MM.1S (cell line): Measurements from ENCODE around the gene ELN.

Source experiments
- EZH2 ChIP-seq: fragments of 300-600 bp; sonication (generic); optimal IDR thresholded peaks from 2 replicates; pipeline ENCODE3; 2017; ENCODE audit warnings: low read depth, mild to moderate bottlenecking, antibody characterized with exemption, low read length, mixed read lengths
- EZH2phosphoT487 ChIP-seq: fragments of 300-600 bp; sonication (generic); IDR thresholded peaks from 2 replicates; pipeline ENCODE4 v1.6.1; 2018; ENCODE audit warnings: antibody characterized with exemption, low read length
- TF ChIP-seq, protein P1 (sequence below): fragments of 300-600 bp; sonication (generic); IDR thresholded peaks from 2 replicates; pipeline ENCODE4 v1.5.1; 2016; ENCODE audit warnings: antibody characterized with exemption, low read length, mixed read lengths

DNA sequence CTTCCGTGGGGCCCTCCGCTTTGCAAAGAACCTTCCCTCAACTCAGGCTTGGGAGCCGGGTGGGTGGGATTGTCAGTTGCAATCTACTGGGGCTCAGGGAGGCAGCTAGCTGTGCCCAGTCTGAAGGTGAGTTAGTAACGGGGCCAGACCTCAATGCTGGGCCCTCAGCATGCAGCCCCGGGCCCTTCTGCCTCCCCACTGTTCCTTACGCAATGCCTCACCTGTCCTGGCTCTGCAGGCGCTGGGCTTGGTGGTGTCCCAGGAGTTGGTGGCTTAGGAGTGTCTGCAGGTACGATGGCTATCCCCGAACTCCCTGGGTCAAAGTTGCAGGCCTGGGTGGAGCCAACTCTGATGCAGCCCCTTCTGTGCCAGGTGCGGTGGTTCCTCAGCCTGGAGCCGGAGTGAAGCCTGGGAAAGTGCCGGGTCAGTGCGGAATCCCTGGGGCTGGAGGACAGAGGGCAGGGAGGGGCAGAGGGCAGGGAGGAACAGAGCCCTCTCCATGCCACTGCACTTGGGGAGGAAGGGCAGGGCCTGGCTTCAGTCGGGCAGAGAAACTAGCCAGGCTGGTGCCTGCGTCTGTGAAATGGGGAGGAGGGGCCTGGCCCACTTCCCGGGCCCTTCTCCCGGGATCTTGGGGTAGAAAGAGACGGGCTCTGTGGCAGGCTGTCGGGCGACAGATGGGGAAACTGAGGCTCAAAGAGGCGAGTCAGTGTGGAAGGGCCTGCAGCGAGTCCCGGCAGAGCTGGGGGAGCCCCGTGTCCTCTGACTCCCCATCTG, 15.0 kb downstream of the ELN start:
- TF ChIP-seq, protein P1, sequence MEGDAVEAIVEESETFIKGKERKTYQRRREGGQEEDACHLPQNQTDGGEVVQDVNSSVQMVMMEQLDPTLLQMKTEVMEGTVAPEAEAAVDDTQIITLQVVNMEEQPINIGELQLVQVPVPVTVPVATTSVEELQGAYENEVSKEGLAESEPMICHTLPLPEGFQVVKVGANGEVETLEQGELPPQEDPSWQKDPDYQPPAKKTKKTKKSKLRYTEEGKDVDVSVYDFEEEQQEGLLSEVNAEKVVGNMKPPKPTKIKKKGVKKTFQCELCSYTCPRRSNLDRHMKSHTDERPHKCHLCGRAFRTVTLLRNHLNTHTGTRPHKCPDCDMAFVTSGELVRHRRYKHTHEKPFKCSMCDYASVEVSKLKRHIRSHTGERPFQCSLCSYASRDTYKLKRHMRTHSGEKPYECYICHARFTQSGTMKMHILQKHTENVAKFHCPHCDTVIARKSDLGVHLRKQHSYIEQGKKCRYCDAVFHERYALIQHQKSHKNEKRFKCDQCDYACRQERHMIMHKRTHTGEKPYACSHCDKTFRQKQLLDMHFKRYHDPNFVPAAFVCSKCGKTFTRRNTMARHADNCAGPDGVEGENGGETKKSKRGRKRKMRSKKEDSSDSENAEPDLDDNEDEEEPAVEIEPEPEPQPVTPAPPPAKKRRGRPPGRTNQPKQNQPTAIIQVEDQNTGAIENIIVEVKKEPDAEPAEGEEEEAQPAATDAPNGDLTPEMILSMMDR = no peak
- TF ChIP-seq EZH2 (no peak), EZH2phosphoT487 (no peak)
